SK-N-SH (cell line): ENCODE results near the gene TEAD3. TPM values are rescaled to one million over a fixed set of nuclear protein-coding genes. Genes with fewer than 3 reads are reported as not detected.

Source experiments
- CTCF ChIA-PET: fragments of 300-600, 350-600 bp; formaldehyde crosslinking; extraction: SDS; loops from one replicate; lab custom pipeline; 2021; lab: Yijun Ruan, JAX
- POLR2A ChIA-PET: fragments of 350-600 bp; sonication (Branson Sonifier 250); formaldehyde crosslinking; extraction: SDS; loops from one replicate; lab custom pipeline; 2020; ENCODE audit warnings: antibody characterized with exemption, inconsistent platforms; lab: Yijun Ruan, JAX
- DNase-seq: peaks from one replicate; pipeline ENCODE4 v3.0.0; 2012
- H2AFZ ChIP-seq: fragments of 200-600 bp; sonication (generic); 2 replicates; pipeline ENCODE4 v1.8.1; 2016; ENCODE audit warnings: antibody characterized with exemption, mild to moderate bottlenecking, low read depth
- H3F3A ChIP-seq: fragments of 200-600 bp; sonication (generic); replicated peaks from 2 replicates; pipeline ENCODE3; 2016; ENCODE audit warnings: antibody characterized with exemption, mild to moderate bottlenecking; ENCODE audit not compliant: insufficient read depth
- H3K27ac ChIP-seq, 2 experiments: fragments of 200-500 bp in 1 of 2; fragments of 200-600 bp in 1 of 2; sonication (Bioruptor generic) in 1 of 2; sonication (generic), shearing (Covaris generic) in 1 of 2; 2 replicates each; pipeline versions ENCODE4 v1.5.1 to v1.6.1; 2014 to 2016; ENCODE audit warnings: low read depth in 2 of 2, inconsistent platforms in 1 of 2, low read length in 1 of 2, mild to moderate bottlenecking in 1 of 2, mixed read lengths in 1 of 2
- H3K27me3 ChIP-seq: fragments of 200-600 bp; sonication (generic), shearing (Covaris generic); 2 replicates; pipeline ENCODE4 v1.6.1; 2016; ENCODE audit warnings: mixed run types; ENCODE audit not compliant: insufficient read depth
- H3K36me3 ChIP-seq, 2 experiments: fragments of 200-500 bp in 1 of 2; fragments of 200-600 bp in 1 of 2; sonication (Bioruptor generic) in 1 of 2; sonication (generic) in 1 of 2; replicated peaks in 1 of 2; 2 replicates each; pipeline versions ENCODE3 to v1.5.1; 2014 to 2016; ENCODE audit warnings: low read length in 1 of 2, mild to moderate bottlenecking in 1 of 2; ENCODE audit not compliant: insufficient read depth in 2 of 2, control insufficient read depth in 1 of 2
- H3K4me1 ChIP-seq, 2 experiments: fragments of 200-500 bp in 1 of 2; fragments of 200-600 bp in 1 of 2; sonication (Bioruptor generic) in 1 of 2; sonication (generic), shearing (Covaris generic) in 1 of 2; 2 replicates each; pipeline versions ENCODE4 v1.5.1 to v1.6.1; 2014 to 2016; ENCODE audit warnings: low read depth in 1 of 2, low read length in 1 of 2, mixed run types in 1 of 2; ENCODE audit not compliant: insufficient read depth in 2 of 2, control insufficient read depth in 1 of 2
- H3K4me2 ChIP-seq: fragments of 200-600 bp; sonication (generic), shearing (Covaris generic); 2 replicates; pipeline ENCODE4 v1.6.1; 2017; ENCODE audit warnings: mixed run types
- H3K4me3 ChIP-seq, 2 experiments: fragments of 200-500 bp in 1 of 2; fragments of 200-600 bp in 1 of 2; sonication (Bioruptor generic) in 1 of 2; sonication (generic), shearing (Covaris generic) in 1 of 2; 2 replicates each; pipeline versions ENCODE4 v1.5.1 to v1.8.1; 2014 to 2016; ENCODE audit warnings: low read depth in 2 of 2, inconsistent platforms in 1 of 2, low read length in 1 of 2, mild to moderate bottlenecking in 1 of 2, mixed read lengths in 1 of 2, moderate library complexity in 1 of 2
- H3K79me2 ChIP-seq: fragments of 200-600 bp; sonication (generic); 2 replicates; pipeline ENCODE4 v1.8.1; 2017; ENCODE audit warnings: mild to moderate bottlenecking; ENCODE audit not compliant: insufficient read depth
- H3K9ac ChIP-seq: fragments of 200-600 bp; sonication (generic); 2 replicates; pipeline ENCODE4 v1.6.1; 2017; ENCODE audit warnings: mixed run types
- H3K9me2 ChIP-seq: fragments of 200-600 bp; sonication (generic); 2 replicates; pipeline ENCODE4 v1.6.1; 2017; ENCODE audit warnings: mixed run types
- H3K9me3 ChIP-seq: fragments of 200-600 bp; sonication (generic); 2 replicates; pipeline ENCODE4 v1.6.1; 2017; ENCODE audit warnings: mixed run types, mild to moderate bottlenecking, moderate library complexity
- H4K20me1 ChIP-seq: fragments of 200-600 bp; sonication (generic); 2 replicates; pipeline ENCODE4 v1.6.1; 2017; ENCODE audit warnings: mild to moderate bottlenecking, mixed run types; ENCODE audit not compliant: insufficient read depth
- CTCF ChIP-seq: fragments of 200-600 bp; sonication (generic); IDR thresholded peaks from 2 replicates; pipeline ENCODE4 v1.6.1; 2017; ENCODE audit warnings: antibody characterized with exemption, mild to moderate bottlenecking, moderate library complexity
- ELF1 ChIP-seq: IDR thresholded peaks from 2 replicates; pipeline ENCODE4 v1.4.0; 2012
- EP300 ChIP-seq, 2 experiments: IDR thresholded peaks; 2 replicates each; pipeline versions ENCODE4 v1.4.0 to v1.6.1; 2012; ENCODE audit warnings: borderline replicate concordance in 1 of 2, low read depth in 1 of 2, low read length in 1 of 2
- EZH2phosphoT487 ChIP-seq: fragments of 200-600 bp; sonication (generic); IDR thresholded peaks from 2 replicates; pipeline ENCODE4 v1.6.1; 2017; ENCODE audit warnings: low read depth, mixed run types, mild to moderate bottlenecking, antibody characterized with exemption, moderate library complexity, borderline replicate concordance
- FOSL2 ChIP-seq: IDR thresholded peaks from 2 replicates; pipeline ENCODE4 v1.4.0; 2012; ENCODE audit warnings: low read depth, mild to moderate bottlenecking, moderate library complexity, borderline replicate concordance
- FOXJ3 ChIP-seq: sonication (generic); formaldehyde crosslinking; IDR thresholded peaks from 2 replicates; pipeline ENCODE4 v1.5.1; 2020; ENCODE audit warnings: mild to moderate bottlenecking, missing genetic modification reagents
- FOXM1 ChIP-seq: IDR thresholded peaks from 2 replicates; pipeline ENCODE4 v1.4.0; 2012; ENCODE audit warnings: low read depth, mild to moderate bottlenecking
- JUND ChIP-seq: IDR thresholded peaks from 2 replicates; pipeline ENCODE4 v1.4.0; 2012
- MAX ChIP-seq: IDR thresholded peaks from 2 replicates; pipeline ENCODE4 v1.4.0; 2012; ENCODE audit warnings: low read depth
- MEF2A ChIP-seq: IDR thresholded peaks from 2 replicates; pipeline ENCODE4 v1.4.0; 2012; ENCODE audit warnings: low read depth, borderline replicate concordance
- MXI1 ChIP-seq: IDR thresholded peaks from 2 replicates; pipeline ENCODE4 v1.6.1; 2012; ENCODE audit warnings: mild to moderate bottlenecking, low read depth, low read length, improper control_type of control experiment
- NFIC ChIP-seq: IDR thresholded peaks from 2 replicates; pipeline ENCODE4 v1.4.0; 2012; ENCODE audit warnings: borderline replicate concordance
- NRF1 ChIP-seq: IDR thresholded peaks from 2 replicates; pipeline ENCODE4 v1.6.1; 2012; ENCODE audit warnings: low read depth, mild to moderate bottlenecking, low read length
- RAD21 ChIP-seq: IDR thresholded peaks from 2 replicates; pipeline ENCODE4 v1.6.1; 2012; ENCODE audit warnings: mild to moderate bottlenecking, low read length
- RFX5 ChIP-seq: IDR thresholded peaks from 2 replicates; pipeline ENCODE4 v1.6.1; 2012; ENCODE audit warnings: mild to moderate bottlenecking, improper control_type of control experiment, low read length
- RXRA ChIP-seq: IDR thresholded peaks from 2 replicates; pipeline ENCODE4 v1.4.0; 2012; ENCODE audit warnings: low read depth, mild to moderate bottlenecking, borderline replicate concordance
- SIN3A ChIP-seq: IDR thresholded peaks from 2 replicates; pipeline ENCODE4 v1.6.1; 2012; ENCODE audit warnings: low read depth, mild to moderate bottlenecking, low read length, moderate library complexity, borderline replicate concordance
- SMC3 ChIP-seq: IDR thresholded peaks from 2 replicates; pipeline ENCODE4 v1.6.1; 2012; ENCODE audit warnings: low read depth, low read length, improper control_type of control experiment
- TAF1 ChIP-seq: IDR thresholded peaks from 2 replicates; pipeline ENCODE4 v1.6.1; 2012; ENCODE audit warnings: low read depth, mild to moderate bottlenecking, low read length, moderate library complexity, borderline replicate concordance
- ZBTB33 ChIP-seq: IDR thresholded peaks from 2 replicates; pipeline ENCODE4 v1.4.0; 2012; ENCODE audit warnings: low read depth, borderline replicate concordance
- WGBS: methylation state at CpG from one replicate; pipeline ENCODE4 v1.1.6; 2017; ENCODE audit warnings: low lambda C conversion rate; 5-methylcytosine and 5-hydroxymethylcytosine counted together
- polyA plus RNA-seq, 3 experiments: library from polyadenylated mRNA; depleted of rRNA; stranded (reverse); fragments of >200 nt; gene quantifications; 2 replicates each; pipeline ENCODE4 v1.2.3, GENCODE V29; 2012
- TF ChIP-seq, protein P1 (sequence below): fragments of 150-350 bp; IDR thresholded peaks from 2 replicates; pipeline ENCODE4 v1.6.1; 2016; ENCODE audit warnings: mild to moderate bottlenecking, low read depth, low read length

The TEAD3 gene
- polyA plus RNA-seq, 1 of the 3 experiments (the other 2 are of a cell fraction): 7.1 TPM

DNA sequence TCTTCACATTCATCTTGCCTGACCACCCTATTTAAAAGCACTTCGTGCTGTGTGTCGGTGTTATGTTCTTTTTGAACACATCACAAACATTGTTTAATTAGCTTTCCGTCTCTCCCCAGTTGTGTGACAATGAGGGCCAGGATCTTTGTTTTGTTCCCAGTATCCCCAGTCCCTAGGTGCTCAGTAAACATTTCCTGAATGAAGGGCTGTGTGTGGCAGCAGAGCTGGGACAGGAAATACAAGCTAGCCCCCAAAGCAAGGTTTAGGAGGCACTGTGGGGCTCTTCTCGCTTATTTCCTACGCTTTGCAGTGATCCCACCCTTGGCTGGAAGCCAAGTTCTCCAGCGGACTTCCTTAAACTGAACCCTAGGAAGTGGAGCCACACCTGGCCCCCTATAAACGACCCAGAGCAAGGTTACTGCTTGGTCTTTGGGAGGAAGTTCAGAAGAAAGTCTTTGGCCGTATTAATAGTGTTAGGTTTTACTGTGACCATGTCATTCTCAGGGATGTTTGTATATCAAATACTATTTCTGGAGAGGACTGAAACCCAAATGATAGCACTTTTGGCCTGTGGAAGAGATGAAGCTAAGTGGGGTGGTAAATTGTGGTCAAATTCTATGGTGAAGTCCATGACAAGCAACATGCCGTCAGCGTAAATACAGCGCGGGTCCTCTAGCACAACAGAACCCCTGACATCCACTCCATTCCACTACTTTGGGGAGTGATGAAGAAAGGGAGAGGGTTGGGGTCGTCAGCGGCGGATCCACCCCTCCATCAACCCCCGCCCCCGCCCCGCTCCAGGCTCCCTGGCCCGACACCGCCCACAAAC is 45.3 kb downstream of the TEAD3 start:
- WGBS: 56% methylated on average over 10 of the region's 20 CpGs
- Histone ChIP-seq H3K9ac (no peak overlapping the region), H4K20me1 (no peaks in the 10 kb centered on the region), H2AFZ (no peak overlapping the region), H3K9me2 (no peaks in the 10 kb centered on the region), H3K4me1 (peaks cover 0 to 17% of the 10 kb centered on the region in 2 experiments; a peak in 2 of 4 replicates), H3K9me3 (no peaks in the 10 kb centered on the region), H3K4me3 (peak overlapping the region; percentile 64 to 70), H3K4me2 (peak overlapping the region; percentile 90), H3K36me3 (peaks cover 0 to 3% of the 10 kb centered on the region in 2 experiments), H3K27ac (no peak overlapping the region), H3K79me2 (peaks cover 4% of the 10 kb centered on the region; the same call in 1 of the 2 replicates), H3F3A (no peaks in the 10 kb centered on the region), H3K27me3 (no peaks in the 10 kb centered on the region)
- ChIA-PET CTCF (interaction anchor here (1.0 to 9.0 kb wide), 12 partner anchors 15 to 285 kb away, joined by 3 to 186 read pairs (median 4); partner anchors contain the start of genes ARMC12, PPARD and RPL10A), POLR2A (no interaction called here)
- DNase-seq: no peak
- TF ChIP-seq JUND (no peak), NFIC (peak; percentile 19; the same call in 1 of the 2 replicates)

GRCh38 chr6:35449287-35449881 is 47.5 kb downstream of the TEAD3 start:
- Histone ChIP-seq H3K79me2 (no peaks in the 10 kb centered on the region), H3K4me3 (no peak overlapping the region), H3K36me3 (no peaks in the 10 kb centered on the region), H3F3A (no peaks in the 10 kb centered on the region), H3K4me2 (no peak overlapping the region), H3K9me3 (no peaks in the 10 kb centered on the region), H3K9ac (no peak overlapping the region), H2AFZ (no peak overlapping the region), H3K4me1 (peaks cover 0 to 17% of the 10 kb centered on the region in 2 experiments; a peak in 2 of 4 replicates), H3K27ac (no peak overlapping the region), H3K9me2 (no peaks in the 10 kb centered on the region), H3K27me3 (no peaks in the 10 kb centered on the region), H4K20me1 (no peaks in the 10 kb centered on the region)
- 29% methylated on average over 12 of the region's 14 CpGs for WGBS
- ChIA-PET CTCF (interaction anchor here (0.6 to 9.0 kb wide), 42 partner anchors 12 to 303 kb away, joined by 3 to 186 read pairs (median 6); partner anchors contain the start of genes ARMC12, DEF6, PPARD and RPL10A), POLR2A (interaction anchor here (1.0 to 1.8 kb wide), 2 partner anchors 105 to 107 kb away, joined by 4 to 14 read pairs; partner anchors contain the start of gene PPARD)
- DNase-seq: peak; percentile 85
- TF ChIP-seq EZH2phosphoT487 (no peak), RAD21 (peak; percentile 95), TAF1 (no peak), NRF1 (no peak), MAX (no peak), FOXM1 (no peak), EP300 (IDR thresholded peaks at IDR 0.05; ENCODE audit: borderline replicate concordance in 1 of 2, low read depth in 1 of 2, low read length in 1 of 2) (no peak), SMC3 (peak; percentile 93), MXI1 (no peak), FOSL2 (no peak), RXRA (no peak), CTCF (peak; percentile 75), MEF2A (no peak), RFX5 (no peak), SIN3A (no peak), ZBTB33 (no peak), FOXJ3 (CRISPR knock-in tag) (no peak), NFIC (no peak), ELF1 (no peak)
- TF ChIP-seq, protein P1, sequence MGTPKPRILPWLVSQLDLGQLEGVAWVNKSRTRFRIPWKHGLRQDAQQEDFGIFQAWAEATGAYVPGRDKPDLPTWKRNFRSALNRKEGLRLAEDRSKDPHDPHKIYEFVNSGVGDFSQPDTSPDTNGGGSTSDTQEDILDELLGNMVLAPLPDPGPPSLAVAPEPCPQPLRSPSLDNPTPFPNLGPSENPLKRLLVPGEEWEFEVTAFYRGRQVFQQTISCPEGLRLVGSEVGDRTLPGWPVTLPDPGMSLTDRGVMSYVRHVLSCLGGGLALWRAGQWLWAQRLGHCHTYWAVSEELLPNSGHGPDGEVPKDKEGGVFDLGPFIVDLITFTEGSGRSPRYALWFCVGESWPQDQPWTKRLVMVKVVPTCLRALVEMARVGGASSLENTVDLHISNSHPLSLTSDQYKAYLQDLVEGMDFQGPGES: no peak
